Skeletal muscle tissue (tissue), 4 donors: Measurements from ENCODE around the gene ADGRG3. TPM values are rescaled to one million over a fixed set of nuclear protein-coding genes. Genes with fewer than 3 reads are reported as not detected.

Experiments used
- H3K27ac ChIP-seq: one replicate; pipeline ENCODE4 v1.7.0; 2013; ENCODE audit warnings: mild to moderate bottlenecking, low read depth, low read length, inconsistent platforms
- H3K27me3 ChIP-seq, 3 donors: one replicate each; pipeline ENCODE4 v1.7.0; 2013; ENCODE audit warnings: low read length in 3 of 3; ENCODE audit not compliant: control insufficient read depth in 3 of 3, insufficient read depth in 3 of 3
- H3K36me3 ChIP-seq, 3 donors: one replicate each; pipeline ENCODE4 v1.7.0; 2013; ENCODE audit warnings: low read length in 3 of 3; ENCODE audit not compliant: control insufficient read depth in 3 of 3, insufficient read depth in 3 of 3
- H3K4me1 ChIP-seq, 3 donors: one replicate each; pipeline ENCODE4 v1.7.0; 2013; ENCODE audit warnings: low read length in 3 of 3, mild to moderate bottlenecking in 3 of 3; ENCODE audit not compliant: control insufficient read depth in 3 of 3, insufficient read depth in 3 of 3
- H3K4me3 ChIP-seq, 3 donors: one replicate each; pipeline ENCODE4 v1.7.0; 2013; ENCODE audit warnings: low read length in 3 of 3
- H3K9ac ChIP-seq, 3 donors: one replicate each; pipeline ENCODE4 v1.7.0; 2013; ENCODE audit warnings: low read length in 3 of 3, mild to moderate bottlenecking in 3 of 3, moderate library complexity in 2 of 3, low read depth in 1 of 3
- H3K9me3 ChIP-seq, 3 donors: one replicate each; pipeline ENCODE4 v1.7.0; 2013; ENCODE audit warnings: low read length in 3 of 3; ENCODE audit not compliant: control insufficient read depth in 3 of 3
- total RNA-seq: library from RNA; depleted of rRNA; stranded (reverse); fragments of >200 nt; gene quantifications from one replicate; pipeline ENCODE4 v1.2.3, GENCODE V29; 2014
- donor health status: Osteomylitis.

ADGRG3 gene
- total RNA-seq, 1 donor from 2014 or later = 0.52 TPM

GRCh38 chr16:57639172-57639887 is 28.8 kb upstream of the ADGRG3 start:
- no peak overlapping the region for H3K4me3 ChIP-seq
- peaks cover 6 to 29% (median 27%) of the 10 kb centered on the region in 3 donors for H3K27me3 ChIP-seq
- no peak overlapping the region for H3K9ac ChIP-seq
- peaks cover 0 to 1% (median 0%) of the 10 kb centered on the region in 3 donors for H3K36me3 ChIP-seq
- H3K9me3 ChIP-seq = no peaks in the 10 kb centered on the region
- H3K27ac ChIP-seq = peak overlapping the region; percentile 18
- H3K4me1 ChIP-seq = peaks cover 21 to 40% (median 30%) of the 10 kb centered on the region in 3 donors

GRCh38 chr16:57640185-57640584 is 27.9 kb upstream of the ADGRG3 start:
- Histone ChIP-seq H3K9me3 (no peaks in the 10 kb centered on the region), H3K27ac (no peak overlapping the region), H3K9ac (no peak overlapping the region), H3K4me1 (peaks cover 24 to 40% (median 35%) of the 10 kb centered on the region in 3 donors), H3K4me3 (no peak overlapping the region), H3K27me3 (peaks cover 4 to 29% (median 23%) of the 10 kb centered on the region in 3 donors), H3K36me3 (peaks cover 0 to 4% (median 0%) of the 10 kb centered on the region in 3 donors)

- H3K4me1 ChIP-seq = peaks cover 24 to 41% (median 30%) of the 10 kb centered on the region in 3 donors
- no peak overlapping the region for H3K27ac ChIP-seq
Observed at GRCh38 chr16:57640612-57641011, 27.5 kb upstream of the ADGRG3 start.

GRCh38 chr16:57642160-57643135 is 25.7 kb upstream of the ADGRG3 start:
- Histone ChIP-seq H3K9ac (no peak overlapping the region), H3K27me3 (peaks cover 5 to 16% (median 10%) of the 10 kb centered on the region in 3 donors), H3K36me3 (peaks cover 0 to 4% (median 0%) of the 10 kb centered on the region in 3 donors), H3K4me3 (no peak overlapping the region), H3K4me1 (peaks cover 18 to 31% (median 25%) of the 10 kb centered on the region in 3 donors), H3K27ac (no peak overlapping the region), H3K9me3 (no peaks in the 10 kb centered on the region)

More at GRCh38 chr16:57640612-57641011, 27.5 kb upstream of the ADGRG3 start:
- Histone ChIP-seq H3K4me3 (no peak overlapping the region), H3K9me3 (no peaks in the 10 kb centered on the region), H3K27me3 (peaks cover 0 to 28% (median 19%) of the 10 kb centered on the region in 3 donors), H3K36me3 (peaks cover 0 to 4% (median 0%) of the 10 kb centered on the region in 3 donors), H3K9ac (no peak overlapping the region)

GRCh38 chr16:57643147-57643874 is 24.8 kb upstream of the ADGRG3 start:
- no peaks in the 10 kb centered on the region for H3K9me3 ChIP-seq
- H3K4me1 ChIP-seq = peaks cover 13 to 32% (median 28%) of the 10 kb centered on the region in 3 donors
- H3K36me3 ChIP-seq = peaks cover 0 to 4% (median 0%) of the 10 kb centered on the region in 3 donors
- peaks cover 7 to 17% (median 11%) of the 10 kb centered on the region in 3 donors for H3K27me3 ChIP-seq
- no peak overlapping the region for H3K9ac ChIP-seq
- peak overlapping the region; percentile 40 for H3K27ac ChIP-seq
- H3K4me3 ChIP-seq = no peak overlapping the region

- peak overlapping the region in 1 of 3 donors; percentile 29 for H3K4me3 ChIP-seq
- H3K9ac ChIP-seq = no peak overlapping the region
- no peaks in the 10 kb centered on the region for H3K9me3 ChIP-seq
- H3K4me1 ChIP-seq = peaks cover 9 to 34% (median 34%) of the 10 kb centered on the region in 3 donors
- H3K27me3 ChIP-seq = peaks cover 7 to 23% (median 11%) of the 10 kb centered on the region in 3 donors
- peaks cover 0 to 4% (median 0%) of the 10 kb centered on the region in 3 donors for H3K36me3 ChIP-seq
- H3K27ac ChIP-seq = no peak overlapping the region
Observed at GRCh38 chr16:57643910-57644309, 24.2 kb upstream of the ADGRG3 start.

- Histone ChIP-seq H3K9me3 (no peaks in the 10 kb centered on the region), H3K36me3 (peaks cover 0 to 4% (median 0%) of the 10 kb centered on the region in 3 donors), H3K9ac (no peak overlapping the region), H3K27ac (no peak overlapping the region), H3K4me1 (peaks cover 9 to 32% (median 31%) of the 10 kb centered on the region in 3 donors), H3K27me3 (peaks cover 9 to 24% (median 11%) of the 10 kb centered on the region in 3 donors), H3K4me3 (peak overlapping the region in 1 of 3 donors; percentile 29)
Observed at GRCh38 chr16:57644383-57645014, 23.6 kb upstream of the ADGRG3 start.

GRCh38 chr16:57645169-57645568 is 22.9 kb upstream of the ADGRG3 start:
- H3K4me1 ChIP-seq = peaks cover 9 to 32% (median 31%) of the 10 kb centered on the region in 3 donors

More at GRCh38 chr16:57645169-57645568, 22.9 kb upstream of the ADGRG3 start:
- peaks cover 11 to 27% (median 13%) of the 10 kb centered on the region in 3 donors for H3K27me3 ChIP-seq
- H3K36me3 ChIP-seq = peaks cover 0 to 4% (median 0%) of the 10 kb centered on the region in 3 donors
- no peak overlapping the region for H3K4me3 ChIP-seq
- peak overlapping the region; percentile 60 for H3K27ac ChIP-seq
- peak overlapping the region in 1 of 3 donors; percentile 50 for H3K9ac ChIP-seq
- no peaks in the 10 kb centered on the region for H3K9me3 ChIP-seq
